ENCODE measurements around the gene APOC4.

DNA sequence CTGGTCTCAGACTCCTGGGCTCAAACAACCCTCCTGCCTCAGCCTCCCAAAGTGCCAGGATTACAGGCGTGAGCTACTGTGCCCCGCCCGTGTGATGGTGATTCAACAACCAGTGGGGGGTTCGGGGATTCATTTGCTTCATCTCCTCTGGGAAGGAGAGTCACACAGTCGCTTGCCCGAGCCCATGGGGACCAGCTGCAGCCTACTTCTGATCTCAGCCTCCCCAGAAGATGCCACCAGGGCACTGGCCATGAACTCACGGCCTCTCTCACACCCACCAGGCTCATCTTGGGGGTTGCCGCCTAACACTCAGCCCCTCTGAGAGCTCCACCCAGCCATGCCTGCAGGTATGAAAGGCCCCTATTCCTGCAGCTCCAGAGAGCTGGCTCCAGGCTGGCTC lies 44.2 kb upstream of the APOC4 start:
- TF ChIP-seq CTCF (IDR thresholded peaks at IDR 0.05) (no peak), EZH2 (IDR thresholded peaks at IDR 0.05; ENCODE audit: borderline replicate concordance, insufficient read depth, low read depth, low read length, poor library complexity, severe bottlenecking) (no peak)

All from B cell (primary cell).